HepG2 (cell line): ENCODE data around the gene PDGFD. TPM values are rescaled to one million over a fixed set of nuclear protein-coding genes. Genes with fewer than 3 reads are reported as not detected.

ENCODE experiments used
- ATAC-seq: fragments of 200-7000 bp; cut with Tn5 transposase; 3 replicates; pipeline ENCODE4 v1.9.1; 2020; ENCODE audit warnings: mild to moderate bottlenecking, moderate library complexity
- BruUV-seq: library from RNA; stranded (reverse); fragments of 400-500 nt; replicated peaks from 2 replicates; lab custom pipeline; 2021; lab: Mats Ljungman, UMichigan
- CTCF ChIA-PET: fragments of 300-600 bp; formaldehyde crosslinking; extraction: SDS; loops from one replicate; lab custom pipeline; 2021; ENCODE audit warnings: low total read pairs, inconsistent platforms, low intra/inter-chr PET ratio; lab: Yijun Ruan, JAX
- POLR2A ChIA-PET: fragments of 350-600 bp; sonication (Branson Sonifier 250); formaldehyde crosslinking; loops from one replicate; lab custom pipeline; 2020; ENCODE audit warnings: antibody characterized with exemption, inconsistent platforms; lab: Yijun Ruan, JAX
- DNase-seq: peaks from one replicate; pipeline ENCODE4 v3.0.0-alpha.2; 2015; ENCODE audit warnings: low spot score
- FAIRE-seq: peaks from 3 replicates; lab custom pipeline; 2011; peaks lifted over from hg19 to GRCh38; lab: Jason Lieb, UNC
- H2AFZ ChIP-seq: one replicate; pipeline ENCODE4 v1.6.1; 2011; ENCODE audit warnings: low read length, inconsistent platforms
- H3K27ac ChIP-seq: fragments of 300-600 bp; 3 replicates; pipeline ENCODE4 v1.8.0; 2011; ENCODE audit warnings: mixed run types, mild to moderate bottlenecking, mixed read lengths, low read length, inconsistent platforms; ENCODE audit not compliant: insufficient read depth; ENCODE audit errors: extremely low read length
- H3K27me3 ChIP-seq, 2 experiments: fragments of 200-600 bp in 1 of 2; 2 replicates in 1 of 2; 3 replicates in 1 of 2; pipeline versions ENCODE4 v1.6.0 to v1.8.0; 2011; ENCODE audit warnings: low read length in 2 of 2, mild to moderate bottlenecking in 2 of 2, moderate library complexity in 2 of 2, inconsistent platforms in 1 of 2; ENCODE audit not compliant: insufficient read depth in 2 of 2, control insufficient read depth in 1 of 2
- H3K36me3 ChIP-seq, 2 experiments: fragments of 200-600 bp in 1 of 2; replicated peaks in 1 of 2; 2 replicates in 1 of 2; 3 replicates in 1 of 2; pipeline versions ENCODE4 v1.5.1 to v1.8.0; 2011; ENCODE audit warnings: low read length in 2 of 2, inconsistent platforms in 1 of 2; ENCODE audit not compliant: insufficient read depth in 2 of 2, control insufficient read depth in 1 of 2
- H3K4me1 ChIP-seq: 2 replicates; pipeline ENCODE4 v1.5.1; 2012; ENCODE audit warnings: low read length, inconsistent platforms; ENCODE audit not compliant: insufficient read depth
- H3K4me2 ChIP-seq: 2 replicates; pipeline ENCODE4 v1.6.0; 2011; ENCODE audit warnings: low read depth, low read length, inconsistent platforms
- H3K4me3 ChIP-seq, 3 experiments: fragments of 200-600 bp in 1 of 3; sonication (generic), shearing (Covaris generic) in 1 of 3; replicated peaks in 1 of 3; 2 replicates each; pipeline ENCODE4 v1.5.1; 2011 to 2016; ENCODE audit warnings: low read length in 3 of 3, inconsistent platforms in 2 of 3, low read depth in 2 of 3, mild to moderate bottlenecking in 2 of 3, control low read depth in 1 of 3, mixed read lengths in 1 of 3; ENCODE audit not compliant: insufficient read depth in 1 of 3
- H3K79me2 ChIP-seq: one replicate; pipeline ENCODE4 v1.6.1; 2011; ENCODE audit warnings: low read length, inconsistent platforms; ENCODE audit not compliant: insufficient read depth
- H3K9ac ChIP-seq: 2 replicates; pipeline ENCODE4 v1.6.0; 2011; ENCODE audit warnings: mild to moderate bottlenecking, low read depth, low read length, inconsistent platforms; ENCODE audit not compliant: insufficient read depth
- H3K9me3 ChIP-seq: 2 replicates; pipeline ENCODE4 v1.5.1; 2012; ENCODE audit warnings: mild to moderate bottlenecking, low read length
- H4K20me1 ChIP-seq: 2 replicates; pipeline ENCODE4 v1.6.0; 2011; ENCODE audit warnings: inconsistent platforms, mild to moderate bottlenecking, low read length, moderate library complexity; ENCODE audit not compliant: insufficient read depth
- ARNT2 ChIP-seq: sonication (generic); formaldehyde crosslinking; IDR thresholded peaks from 2 replicates; pipeline ENCODE4 v1.8.0; 2022; ENCODE audit warnings: mild to moderate bottlenecking, low read depth, missing genetic modification reagents, moderate library complexity
- KAT7 ChIP-seq: IDR thresholded peaks from 2 replicates; pipeline ENCODE4 v1.6.1; 2018; ENCODE audit warnings: borderline replicate concordance, missing compliant biosample characterization
- KMT2A ChIP-seq: sonication (generic); formaldehyde crosslinking; IDR thresholded peaks from 2 replicates; pipeline ENCODE4 v1.4.0; 2020; ENCODE audit warnings: missing genetic modification reagents
- MTF2 ChIP-seq: sonication (generic); formaldehyde crosslinking; IDR thresholded peaks from 2 replicates; pipeline ENCODE4 v1.5.0; 2020; ENCODE audit warnings: missing genetic modification reagents, borderline replicate concordance
- RNF2 ChIP-seq: fragments of 450-650 bp; conservative IDR thresholded peaks from 2 replicates; pipeline ENCODE4 v1.6.1; 2016; ENCODE audit warnings: low read depth
- SP4 ChIP-seq: sonication (generic); formaldehyde crosslinking; IDR thresholded peaks from 2 replicates; pipeline ENCODE4 v1.8.1; 2023; ENCODE audit warnings: mild to moderate bottlenecking, missing genetic modification reagents
- ZNF205 ChIP-seq: IDR thresholded peaks from 2 replicates; pipeline ENCODE4 v1.6.1; 2018; ENCODE audit warnings: missing biosample characterization, missing genetic modification reagents
- ZNF33A ChIP-seq: sonication (generic); formaldehyde crosslinking; IDR thresholded peaks from 2 replicates; pipeline ENCODE4 v1.5.1; 2020; ENCODE audit warnings: missing genetic modification reagents, mild to moderate bottlenecking, moderate library complexity, borderline replicate concordance
- ZNF816 ChIP-seq: sonication (generic); formaldehyde crosslinking; IDR thresholded peaks from 2 replicates; pipeline ENCODE4 v1.8.0; 2022; ENCODE audit warnings: missing genetic modification reagents, mild to moderate bottlenecking, borderline replicate concordance
- in situ Hi-C: cut with HindIII; loops from 2 replicates; pipeline ENCODE4 v1.10.0; 2017; ENCODE audit warnings: low pct_unique_long_range_greater_than_20kb; ENCODE audit not compliant: extremely low pct_ligation_motif_present
- intact Hi-C: fragments of 100-400 bp; cut with micrococcal nuclease; formaldehyde crosslinking; loops from one replicate; pipeline ENCODE4 v1.10.0; 2022; ENCODE audit not compliant: unreplicated experiment
- polyA plus RNA-seq, 8 experiments: library from polyadenylated mRNA; depleted of rRNA in 3 of 8; stranded (reverse) in 7 of 8; unstranded in 1 of 8; fragments of >200 nt; fragmentation: Illumina TruSeq in 4 of 8; extraction: Trizol in 4 of 8; gene quantifications; 2 replicates each; pipeline versions ENCODE4 v1.2.1 to v1.2.3, GENCODE V29; 2011 to 2016; ENCODE audit warnings: low read depth in 4 of 8, missing spikeins in 1 of 8, mixed read lengths in 1 of 8; ENCODE audit not compliant: insufficient read depth in 1 of 8
- total RNA-seq, 5 experiments: library from RNA; depleted of rRNA; stranded (reverse); fragments of >200 nt; fragmentation: Illumina TruSeq; extraction: Trizol; gene quantifications; 2 replicates each; pipeline ENCODE4 v1.2.3, GENCODE V29; 2016; ENCODE audit warnings: low read depth in 1 of 5
- TF ChIP-seq, protein P1 (sequence below): sonication (generic); formaldehyde crosslinking; IDR thresholded peaks from 2 replicates; pipeline ENCODE4 v1.4.0; 2020; ENCODE audit warnings: mild to moderate bottlenecking, missing genetic modification reagents, borderline replicate concordance
- TF ChIP-seq, protein P2 (sequence below): sonication (generic); formaldehyde crosslinking; IDR thresholded peaks from 2 replicates; pipeline ENCODE4 v1.8.1; 2022; ENCODE audit warnings: mild to moderate bottlenecking, missing genetic modification reagents
- TF ChIP-seq, protein P3 (sequence below): sonication (generic); formaldehyde crosslinking; IDR thresholded peaks from 2 replicates; pipeline ENCODE4 v1.5.1; 2020; ENCODE audit warnings: missing genetic modification reagents, mild to moderate bottlenecking, borderline replicate concordance
- TF ChIP-seq, protein P4 (sequence below): sonication (generic); formaldehyde crosslinking; IDR thresholded peaks from 2 replicates; pipeline ENCODE4 v1.4.0; 2020; ENCODE audit warnings: missing genetic modification reagents
- TF ChIP-seq, protein P5 (sequence below): sonication (generic); formaldehyde crosslinking; IDR thresholded peaks from 2 replicates; pipeline ENCODE4 v1.5.0; 2020; ENCODE audit warnings: missing genetic modification reagents

PDGFD gene
- total and polyA plus RNA-seq, 2 of the 13 experiments (the other 11 are each of a cell fraction or from before 2014, with no cell fraction given): 0.09 to 0.29 TPM

DNA sequence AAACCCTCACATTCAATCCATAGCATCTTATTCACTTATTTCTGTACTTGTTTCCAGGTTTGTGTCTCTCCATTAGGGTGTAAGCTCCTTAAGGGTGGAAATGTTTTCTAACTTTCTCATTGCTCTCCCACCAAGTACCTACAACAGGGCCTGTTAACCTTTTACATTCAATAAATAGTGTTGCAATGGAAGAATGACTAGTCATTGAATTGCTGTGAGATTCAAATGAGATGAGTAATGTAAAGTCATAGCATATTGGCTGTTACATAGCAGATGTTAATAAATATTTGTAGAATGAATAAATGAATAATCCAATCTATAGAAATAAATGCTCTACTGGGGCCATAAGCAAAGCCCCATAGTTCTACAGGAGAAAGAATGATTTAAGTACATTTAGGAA lies 202.9 kb downstream of the PDGFD start:
- H2AFZ ChIP-seq: no peak overlapping the region
- BruUV-seq: no TSS peak
- FAIRE-seq (no peak), ATAC-seq (no peak), DNase-seq (no peak)
- H3K79me2 ChIP-seq: no peaks in the 10 kb centered on the region
- no peak for TF ChIP-seq RNF2
- TF ChIP-seq, protein P1, sequence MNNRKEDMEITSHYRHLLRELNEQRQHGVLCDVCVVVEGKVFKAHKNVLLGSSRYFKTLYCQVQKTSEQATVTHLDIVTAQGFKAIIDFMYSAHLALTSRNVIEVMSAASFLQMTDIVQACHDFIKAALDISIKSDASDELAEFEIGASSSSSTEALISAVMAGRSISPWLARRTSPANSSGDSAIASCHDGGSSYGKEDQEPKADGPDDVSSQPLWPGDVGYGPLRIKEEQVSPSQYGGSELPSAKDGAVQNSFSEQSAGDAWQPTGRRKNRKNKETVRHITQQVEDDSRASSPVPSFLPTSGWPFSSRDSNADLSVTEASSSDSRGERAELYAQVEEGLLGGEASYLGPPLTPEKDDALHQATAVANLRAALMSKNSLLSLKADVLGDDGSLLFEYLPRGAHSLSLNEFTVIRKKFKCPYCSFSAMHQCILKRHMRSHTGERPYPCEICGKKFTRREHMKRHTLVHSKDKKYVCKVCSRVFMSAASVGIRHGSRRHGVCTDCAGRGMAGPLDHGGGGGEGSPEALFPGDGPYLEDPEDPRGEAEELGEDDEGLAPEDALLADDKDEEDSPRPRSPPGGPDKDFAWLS (CRISPR knock-in tag): no peak
- no peak for TF ChIP-seq ZNF205 (CRISPR knock-in tag)
- TF ChIP-seq, protein P2, sequence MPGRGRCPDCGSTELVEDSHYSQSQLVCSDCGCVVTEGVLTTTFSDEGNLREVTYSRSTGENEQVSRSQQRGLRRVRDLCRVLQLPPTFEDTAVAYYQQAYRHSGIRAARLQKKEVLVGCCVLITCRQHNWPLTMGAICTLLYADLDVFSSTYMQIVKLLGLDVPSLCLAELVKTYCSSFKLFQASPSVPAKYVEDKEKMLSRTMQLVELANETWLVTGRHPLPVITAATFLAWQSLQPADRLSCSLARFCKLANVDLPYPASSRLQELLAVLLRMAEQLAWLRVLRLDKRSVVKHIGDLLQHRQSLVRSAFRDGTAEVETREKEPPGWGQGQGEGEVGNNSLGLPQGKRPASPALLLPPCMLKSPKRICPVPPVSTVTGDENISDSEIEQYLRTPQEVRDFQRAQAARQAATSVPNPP (CRISPR knock-in tag): no peak
- no peak for TF ChIP-seq ZNF816 (CRISPR knock-in tag)
- TF ChIP-seq, protein P3, sequence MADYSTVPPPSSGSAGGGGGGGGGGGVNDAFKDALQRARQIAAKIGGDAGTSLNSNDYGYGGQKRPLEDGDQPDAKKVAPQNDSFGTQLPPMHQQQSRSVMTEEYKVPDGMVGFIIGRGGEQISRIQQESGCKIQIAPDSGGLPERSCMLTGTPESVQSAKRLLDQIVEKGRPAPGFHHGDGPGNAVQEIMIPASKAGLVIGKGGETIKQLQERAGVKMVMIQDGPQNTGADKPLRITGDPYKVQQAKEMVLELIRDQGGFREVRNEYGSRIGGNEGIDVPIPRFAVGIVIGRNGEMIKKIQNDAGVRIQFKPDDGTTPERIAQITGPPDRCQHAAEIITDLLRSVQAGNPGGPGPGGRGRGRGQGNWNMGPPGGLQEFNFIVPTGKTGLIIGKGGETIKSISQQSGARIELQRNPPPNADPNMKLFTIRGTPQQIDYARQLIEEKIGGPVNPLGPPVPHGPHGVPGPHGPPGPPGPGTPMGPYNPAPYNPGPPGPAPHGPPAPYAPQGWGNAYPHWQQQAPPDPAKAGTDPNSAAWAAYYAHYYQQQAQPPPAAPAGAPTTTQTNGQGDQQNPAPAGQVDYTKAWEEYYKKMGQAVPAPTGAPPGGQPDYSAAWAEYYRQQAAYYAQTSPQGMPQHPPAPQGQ (CRISPR knock-in tag): no peak
- no peak for TF ChIP-seq ZNF33A
- TF ChIP-seq, protein P4, sequence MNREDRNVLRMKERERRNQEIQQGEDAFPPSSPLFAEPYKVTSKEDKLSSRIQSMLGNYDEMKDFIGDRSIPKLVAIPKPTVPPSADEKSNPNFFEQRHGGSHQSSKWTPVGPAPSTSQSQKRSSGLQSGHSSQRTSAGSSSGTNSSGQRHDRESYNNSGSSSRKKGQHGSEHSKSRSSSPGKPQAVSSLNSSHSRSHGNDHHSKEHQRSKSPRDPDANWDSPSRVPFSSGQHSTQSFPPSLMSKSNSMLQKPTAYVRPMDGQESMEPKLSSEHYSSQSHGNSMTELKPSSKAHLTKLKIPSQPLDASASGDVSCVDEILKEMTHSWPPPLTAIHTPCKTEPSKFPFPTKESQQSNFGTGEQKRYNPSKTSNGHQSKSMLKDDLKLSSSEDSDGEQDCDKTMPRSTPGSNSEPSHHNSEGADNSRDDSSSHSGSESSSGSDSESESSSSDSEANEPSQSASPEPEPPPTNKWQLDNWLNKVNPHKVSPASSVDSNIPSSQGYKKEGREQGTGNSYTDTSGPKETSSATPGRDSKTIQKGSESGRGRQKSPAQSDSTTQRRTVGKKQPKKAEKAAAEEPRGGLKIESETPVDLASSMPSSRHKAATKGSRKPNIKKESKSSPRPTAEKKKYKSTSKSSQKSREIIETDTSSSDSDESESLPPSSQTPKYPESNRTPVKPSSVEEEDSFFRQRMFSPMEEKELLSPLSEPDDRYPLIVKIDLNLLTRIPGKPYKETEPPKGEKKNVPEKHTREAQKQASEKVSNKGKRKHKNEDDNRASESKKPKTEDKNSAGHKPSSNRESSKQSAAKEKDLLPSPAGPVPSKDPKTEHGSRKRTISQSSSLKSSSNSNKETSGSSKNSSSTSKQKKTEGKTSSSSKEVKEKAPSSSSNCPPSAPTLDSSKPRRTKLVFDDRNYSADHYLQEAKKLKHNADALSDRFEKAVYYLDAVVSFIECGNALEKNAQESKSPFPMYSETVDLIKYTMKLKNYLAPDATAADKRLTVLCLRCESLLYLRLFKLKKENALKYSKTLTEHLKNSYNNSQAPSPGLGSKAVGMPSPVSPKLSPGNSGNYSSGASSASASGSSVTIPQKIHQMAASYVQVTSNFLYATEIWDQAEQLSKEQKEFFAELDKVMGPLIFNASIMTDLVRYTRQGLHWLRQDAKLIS (CRISPR knock-in tag): no peak
- TF ChIP-seq ARNT2 (CRISPR knock-in tag): no peak
- TF ChIP-seq SP4 (CRISPR knock-in tag): no peak
- TF ChIP-seq, protein P5, sequence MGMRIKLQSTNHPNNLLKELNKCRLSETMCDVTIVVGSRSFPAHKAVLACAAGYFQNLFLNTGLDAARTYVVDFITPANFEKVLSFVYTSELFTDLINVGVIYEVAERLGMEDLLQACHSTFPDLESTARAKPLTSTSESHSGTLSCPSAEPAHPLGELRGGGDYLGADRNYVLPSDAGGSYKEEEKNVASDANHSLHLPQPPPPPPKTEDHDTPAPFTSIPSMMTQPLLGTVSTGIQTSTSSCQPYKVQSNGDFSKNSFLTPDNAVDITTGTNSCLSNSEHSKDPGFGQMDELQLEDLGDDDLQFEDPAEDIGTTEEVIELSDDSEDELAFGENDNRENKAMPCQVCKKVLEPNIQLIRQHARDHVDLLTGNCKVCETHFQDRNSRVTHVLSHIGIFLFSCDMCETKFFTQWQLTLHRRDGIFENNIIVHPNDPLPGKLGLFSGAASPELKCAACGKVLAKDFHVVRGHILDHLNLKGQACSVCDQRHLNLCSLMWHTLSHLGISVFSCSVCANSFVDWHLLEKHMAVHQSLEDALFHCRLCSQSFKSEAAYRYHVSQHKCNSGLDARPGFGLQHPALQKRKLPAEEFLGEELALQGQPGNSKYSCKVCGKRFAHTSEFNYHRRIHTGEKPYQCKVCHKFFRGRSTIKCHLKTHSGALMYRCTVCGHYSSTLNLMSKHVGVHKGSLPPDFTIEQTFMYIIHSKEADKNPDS (CRISPR knock-in tag): no peak
- no peak for TF ChIP-seq KMT2A (CRISPR knock-in tag)
- no peak for TF ChIP-seq KAT7 (CRISPR knock-in tag)
- TF ChIP-seq MTF2: no peak
- intact Hi-C loops: no loop called here
- no peak overlapping the region for H3K9ac ChIP-seq
- H3K27ac ChIP-seq: no peak overlapping the region
- H3K4me1 ChIP-seq: no peaks in the 10 kb centered on the region
- in situ Hi-C loops: no loop called here
- H3K9me3 ChIP-seq: peaks cover 9% of the 10 kb centered on the region; the same call in 1 of the 2 replicates
- H3K4me3 ChIP-seq: no peak overlapping the region
- no peak overlapping the region for H3K4me2 ChIP-seq
- ChIA-PET POLR2A (no interaction called here), CTCF (no interaction called here)
- no peaks in the 10 kb centered on the region for H3K36me3 ChIP-seq
- H3K27me3 ChIP-seq: no peaks in the 10 kb centered on the region
- no peaks in the 10 kb centered on the region for H4K20me1 ChIP-seq
